Loucy (cell line): Measurements from ENCODE around the gene CALCR.

Experiments used
- H2AFZ ChIP-seq: fragments of 200-600 bp; sonication (generic); 2 replicates; pipeline ENCODE4 v1.6.0; 2016; ENCODE audit warnings: antibody characterized with exemption, mild to moderate bottlenecking, low read length, moderate library complexity
- H3F3A ChIP-seq: fragments of 200-600 bp; 2 replicates; pipeline ENCODE4 v1.6.0; 2016; ENCODE audit warnings: antibody characterized with exemption, low read depth, mild to moderate bottlenecking
- H3K27me3 ChIP-seq: fragments of 200-600 bp; sonication (generic); 2 replicates; pipeline ENCODE4 v1.6.1; 2014; ENCODE audit warnings: low read length, mild to moderate bottlenecking; ENCODE audit not compliant: insufficient read depth, poor library complexity, severe bottlenecking
- H3K36me3 ChIP-seq: fragments of 200-600 bp; sonication (generic); 2 replicates; pipeline ENCODE4 v1.6.1; 2016; ENCODE audit warnings: low read length; ENCODE audit not compliant: insufficient read depth
- H3K4me1 ChIP-seq: fragments of 200-600 bp; sonication (generic); 2 replicates; pipeline ENCODE4 v1.5.1; 2014; ENCODE audit warnings: low read length, mild to moderate bottlenecking; ENCODE audit not compliant: insufficient read depth, poor library complexity, severe bottlenecking
- H3K4me2 ChIP-seq: fragments of 200-600 bp; sonication (generic); 2 replicates; pipeline ENCODE4 v1.6.0; 2014; ENCODE audit warnings: antibody characterized with exemption, low read length, low read depth, mild to moderate bottlenecking; ENCODE audit not compliant: poor library complexity, severe bottlenecking
- H3K4me3 ChIP-seq: fragments of 200-600 bp; sonication (generic); 2 replicates; pipeline ENCODE4 v1.5.1; 2014; ENCODE audit warnings: low read length, mild to moderate bottlenecking, mixed read lengths; ENCODE audit not compliant: poor library complexity, severe bottlenecking
- H3K79me2 ChIP-seq: fragments of 200-600 bp; sonication (generic); 2 replicates; pipeline ENCODE4 v1.6.1; 2014; ENCODE audit warnings: low read length; ENCODE audit not compliant: insufficient read depth
- H3K9ac ChIP-seq: fragments of 200-600 bp; sonication (generic); 2 replicates; pipeline ENCODE4 v1.6.0; 2014; ENCODE audit warnings: mild to moderate bottlenecking, low read depth, low read length, moderate library complexity; ENCODE audit not compliant: poor library complexity, severe bottlenecking
- H3K9me2 ChIP-seq: fragments of 200-600 bp; sonication (generic); replicated peaks from 2 replicates; pipeline ENCODE4 v1.6.1; 2016; ENCODE audit warnings: low read depth, low read length, mixed read lengths
- H3K9me3 ChIP-seq: fragments of 200-600 bp; sonication (generic); 2 replicates; pipeline ENCODE4 v1.6.1; 2014; ENCODE audit warnings: mild to moderate bottlenecking, antibody characterized with exemption, low read length, low read depth; ENCODE audit not compliant: insufficient read depth
- H4K20me1 ChIP-seq: fragments of 200-600 bp; sonication (generic); 2 replicates; pipeline ENCODE4 v1.6.0; 2014; ENCODE audit warnings: antibody characterized with exemption, low read length, mild to moderate bottlenecking; ENCODE audit not compliant: insufficient read depth, poor library complexity, severe bottlenecking
- CTCF ChIP-seq: fragments of 200-600 bp; sonication (generic); conservative IDR thresholded peaks from 2 replicates; pipeline ENCODE4 v1.5.1; 2014; ENCODE audit warnings: mild to moderate bottlenecking, antibody characterized with exemption, low read length
- EZH2phosphoT487 ChIP-seq: fragments of 200-600 bp; IDR thresholded peaks from 2 replicates; pipeline ENCODE4 v1.6.1; 2018; ENCODE audit warnings: antibody characterized with exemption, mild to moderate bottlenecking, moderate library complexity, borderline replicate concordance

Gene CALCR

GRCh38 chr7:93579431-93579830, 4.9 kb upstream of the CALCR start:
- Histone ChIP-seq H3K79me2 (no peaks in the 10 kb centered on the region), H3K36me3 (no peaks in the 10 kb centered on the region), H3K4me1 (no peaks in the 10 kb centered on the region), H4K20me1 (no peaks in the 10 kb centered on the region), H3F3A (no peaks in the 10 kb centered on the region), H3K27me3 (no peaks in the 10 kb centered on the region), H3K4me2 (no peak overlapping the region), H3K9me2 (no peaks in the 10 kb centered on the region), H3K9ac (no peak overlapping the region), H2AFZ (no peak overlapping the region), H3K9me3 (no peaks in the 10 kb centered on the region), H3K4me3 (no peak overlapping the region)
- TF ChIP-seq EZH2phosphoT487 (no peak), CTCF (no peak)

- H3K79me2 ChIP-seq = no peaks in the 10 kb centered on the region
- H4K20me1 ChIP-seq = no peaks in the 10 kb centered on the region
- no peaks in the 10 kb centered on the region for H3K9me2 ChIP-seq
- H3K4me2 ChIP-seq = no peak overlapping the region
- no peaks in the 10 kb centered on the region for H3K9me3 ChIP-seq
- no peaks in the 10 kb centered on the region for H3K27me3 ChIP-seq
- H2AFZ ChIP-seq = no peak overlapping the region
- H3K4me1 ChIP-seq = no peaks in the 10 kb centered on the region
- TF ChIP-seq EZH2phosphoT487 = no peak
- TF ChIP-seq CTCF = no peak
- H3K4me3 ChIP-seq = no peak overlapping the region
- no peaks in the 10 kb centered on the region for H3K36me3 ChIP-seq
- H3F3A ChIP-seq = no peaks in the 10 kb centered on the region
- H3K9ac ChIP-seq = no peak overlapping the region
Measured at GRCh38 chr7:93578762-93579161, 4.2 kb upstream of the CALCR start.

GRCh38 chr7:93575555-93576399, 1.3 kb upstream of the CALCR start:
- H3K4me3 ChIP-seq = no peak overlapping the region

More at GRCh38 chr7:93575555-93576399, 1.3 kb upstream of the CALCR start:
- no peaks in the 10 kb centered on the region for H3K79me2 ChIP-seq
- H3F3A ChIP-seq = no peaks in the 10 kb centered on the region
- no peaks in the 10 kb centered on the region for H3K36me3 ChIP-seq
- H2AFZ ChIP-seq = no peak overlapping the region
- TF ChIP-seq EZH2phosphoT487 (no peak), CTCF (no peak)
- no peak overlapping the region for H3K9ac ChIP-seq
- no peaks in the 10 kb centered on the region for H3K4me1 ChIP-seq
- no peak overlapping the region for H3K4me2 ChIP-seq
- no peaks in the 10 kb centered on the region for H3K27me3 ChIP-seq
- no peaks in the 10 kb centered on the region for H3K9me3 ChIP-seq
- no peaks in the 10 kb centered on the region for H3K9me2 ChIP-seq
- no peaks in the 10 kb centered on the region for H4K20me1 ChIP-seq
